ENCODE data around the gene SNRPD3. TPM values are rescaled to one million over a fixed set of nuclear protein-coding genes. Genes with fewer than 3 reads are reported as not detected.

The SNRPD3 gene
- total RNA-seq, 4 donors from 2014 or later, result 98.4 to 138 (median 104) TPM

GRCh38 chr22:24512043-24512442 is 43.8 kb upstream of the SNRPD3 start:
- peaks cover 1 to 39% (median 6%) of the 10 kb centered on the region in 3 donors for H3K4me1 ChIP-seq
- no peak overlapping the region for H3K27ac ChIP-seq
- 70 to 89% methylated on average over 1 to 3 of the region's 3 CpGs for WGBS, 2 donors (ENCODE audit: low coverage in 1 of 2)
- H3K9me3 ChIP-seq, result no peaks in the 10 kb centered on the region
- H3K36me3 ChIP-seq, result no peaks in the 10 kb centered on the region
- H3K4me3 ChIP-seq, result no peak overlapping the region
- TF ChIP-seq EP300 (IDR thresholded peaks at IDR 0.05) (no peak), POLR2AphosphoS5 (IDR thresholded peaks at IDR 0.05) (no peak), POLR2A (IDR thresholded peaks at IDR 0.05) (no peak), CTCF (IDR thresholded peaks at IDR 0.05) (no peak)
- H3K27me3 ChIP-seq, result no peaks in the 10 kb centered on the region
- ATAC-seq, result no peak

GRCh38 chr22:24513378-24514240 is 42.2 kb upstream of the SNRPD3 start:
- H3K36me3 ChIP-seq, result no peaks in the 10 kb centered on the region
- TF ChIP-seq EP300 (IDR thresholded peaks at IDR 0.05), result no peak
- TF ChIP-seq CTCF (IDR thresholded peaks at IDR 0.05), result no peak
- TF ChIP-seq POLR2A (IDR thresholded peaks at IDR 0.05), result no peak
- TF ChIP-seq POLR2AphosphoS5 (IDR thresholded peaks at IDR 0.05), result no peak
- WGBS, 2 donors (ENCODE audit: low coverage in 1 of 2), result 82 to 94% methylated on average over 5 to 6 of the region's 9 CpGs
- H3K4me1 ChIP-seq, result peaks cover 0 to 32% (median 6%) of the 10 kb centered on the region in 3 donors
- no peak overlapping the region for H3K4me3 ChIP-seq
- no peak for ATAC-seq
- H3K9me3 ChIP-seq, result no peaks in the 10 kb centered on the region
- no peak overlapping the region for H3K27ac ChIP-seq
- H3K27me3 ChIP-seq, result no peaks in the 10 kb centered on the region

GRCh38 chr22:24514241-24515026 is 41.4 kb upstream of the SNRPD3 start:
- 81 to 85% methylated on average over 5 to 6 of the region's 14 CpGs for WGBS, 2 donors (ENCODE audit: low coverage in 1 of 2)
- no peaks in the 10 kb centered on the region for H3K36me3 ChIP-seq
- no peaks in the 10 kb centered on the region for H3K9me3 ChIP-seq
- H3K27ac ChIP-seq, result no peak overlapping the region
- H3K4me3 ChIP-seq, result no peak overlapping the region
- peaks cover 0 to 32% (median 6%) of the 10 kb centered on the region in 3 donors for H3K4me1 ChIP-seq
- no peak for TF ChIP-seq EP300 (IDR thresholded peaks at IDR 0.05)
- TF ChIP-seq CTCF (IDR thresholded peaks at IDR 0.05), result no peak
- no peak for TF ChIP-seq POLR2A (IDR thresholded peaks at IDR 0.05)
- TF ChIP-seq POLR2AphosphoS5 (IDR thresholded peaks at IDR 0.05), result no peak
- no peaks in the 10 kb centered on the region for H3K27me3 ChIP-seq
- no peak for ATAC-seq

- Histone ChIP-seq H3K4me3 (no peak overlapping the region), H3K4me1 (peaks cover 0 to 32% (median 6%) of the 10 kb centered on the region in 3 donors), H3K9me3 (no peaks in the 10 kb centered on the region), H3K27ac (no peak overlapping the region), H3K27me3 (no peaks in the 10 kb centered on the region), H3K36me3 (no peaks in the 10 kb centered on the region)
- 95% methylated on average over 7 of the region's 8 CpGs for WGBS, 2 donors (ENCODE audit: low coverage in 1 of 2)
- no peak for TF ChIP-seq POLR2A (IDR thresholded peaks at IDR 0.05)
- TF ChIP-seq EP300 (IDR thresholded peaks at IDR 0.05), result no peak
- no peak for TF ChIP-seq POLR2AphosphoS5 (IDR thresholded peaks at IDR 0.05)
- TF ChIP-seq CTCF (IDR thresholded peaks at IDR 0.05), result no peak
- no peak for ATAC-seq
Measured at GRCh38 chr22:24515027-24515338, 40.8 kb upstream of the SNRPD3 start.
